ENCODE data around the gene PNO1.

GRCh38 chr2:68134554-68134953 lies 23.1 kb upstream of the PNO1 start:
- TF ChIP-seq, protein P1, sequence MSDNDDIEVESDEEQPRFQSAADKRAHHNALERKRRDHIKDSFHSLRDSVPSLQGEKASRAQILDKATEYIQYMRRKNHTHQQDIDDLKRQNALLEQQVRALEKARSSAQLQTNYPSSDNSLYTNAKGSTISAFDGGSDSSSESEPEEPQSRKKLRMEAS (IDR thresholded peaks at IDR 0.05), result no peak
- TF ChIP-seq CBX8 (IDR thresholded peaks at IDR 0.05) (no peak), POLR2A (IDR thresholded peaks at IDR 0.05; ENCODE audit: low read length) (no peak), KDM5A (IDR thresholded peaks at IDR 0.05) (no peak), ESRRA (IDR thresholded peaks at IDR 0.05; ENCODE audit: borderline replicate concordance, low read length) (no peak), FOSB (CRISPR knock-in tag; IDR thresholded peaks at IDR 0.05) (no peak), JUN (IDR thresholded peaks at IDR 0.05) (no peak)
- TF ChIP-seq, protein P2, sequence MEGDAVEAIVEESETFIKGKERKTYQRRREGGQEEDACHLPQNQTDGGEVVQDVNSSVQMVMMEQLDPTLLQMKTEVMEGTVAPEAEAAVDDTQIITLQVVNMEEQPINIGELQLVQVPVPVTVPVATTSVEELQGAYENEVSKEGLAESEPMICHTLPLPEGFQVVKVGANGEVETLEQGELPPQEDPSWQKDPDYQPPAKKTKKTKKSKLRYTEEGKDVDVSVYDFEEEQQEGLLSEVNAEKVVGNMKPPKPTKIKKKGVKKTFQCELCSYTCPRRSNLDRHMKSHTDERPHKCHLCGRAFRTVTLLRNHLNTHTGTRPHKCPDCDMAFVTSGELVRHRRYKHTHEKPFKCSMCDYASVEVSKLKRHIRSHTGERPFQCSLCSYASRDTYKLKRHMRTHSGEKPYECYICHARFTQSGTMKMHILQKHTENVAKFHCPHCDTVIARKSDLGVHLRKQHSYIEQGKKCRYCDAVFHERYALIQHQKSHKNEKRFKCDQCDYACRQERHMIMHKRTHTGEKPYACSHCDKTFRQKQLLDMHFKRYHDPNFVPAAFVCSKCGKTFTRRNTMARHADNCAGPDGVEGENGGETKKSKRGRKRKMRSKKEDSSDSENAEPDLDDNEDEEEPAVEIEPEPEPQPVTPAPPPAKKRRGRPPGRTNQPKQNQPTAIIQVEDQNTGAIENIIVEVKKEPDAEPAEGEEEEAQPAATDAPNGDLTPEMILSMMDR (IDR thresholded peaks at IDR 0.05), result no peak
- TF ChIP-seq, protein P3, sequence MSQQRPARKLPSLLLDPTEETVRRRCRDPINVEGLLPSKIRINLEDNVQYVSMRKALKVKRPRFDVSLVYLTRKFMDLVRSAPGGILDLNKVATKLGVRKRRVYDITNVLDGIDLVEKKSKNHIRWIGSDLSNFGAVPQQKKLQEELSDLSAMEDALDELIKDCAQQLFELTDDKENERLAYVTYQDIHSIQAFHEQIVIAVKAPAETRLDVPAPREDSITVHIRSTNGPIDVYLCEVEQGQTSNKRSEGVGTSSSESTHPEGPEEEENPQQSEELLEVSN (IDR thresholded peaks at IDR 0.05; ENCODE audit: borderline replicate concordance, low read depth), result no peak
- TF ChIP-seq, protein P4, sequence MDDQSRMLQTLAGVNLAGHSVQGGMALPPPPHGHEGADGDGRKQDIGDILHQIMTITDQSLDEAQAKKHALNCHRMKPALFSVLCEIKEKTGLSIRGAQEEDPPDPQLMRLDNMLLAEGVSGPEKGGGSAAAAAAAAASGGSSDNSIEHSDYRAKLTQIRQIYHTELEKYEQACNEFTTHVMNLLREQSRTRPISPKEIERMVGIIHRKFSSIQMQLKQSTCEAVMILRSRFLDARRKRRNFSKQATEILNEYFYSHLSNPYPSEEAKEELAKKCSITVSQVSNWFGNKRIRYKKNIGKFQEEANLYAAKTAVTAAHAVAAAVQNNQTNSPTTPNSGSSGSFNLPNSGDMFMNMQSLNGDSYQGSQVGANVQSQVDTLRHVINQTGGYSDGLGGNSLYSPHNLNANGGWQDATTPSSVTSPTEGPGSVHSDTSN (IDR thresholded peaks at IDR 0.05), result no peak

Measured in A549 (cell line).